GM19452 (cell line): Measurements from ENCODE around the gene SLC17A9.

Experiments
- ATAC-seq: cut with Tn5 transposase; IDR thresholded peaks from one replicate; pipeline ENCODE4 v1.9.1; 2021; ENCODE audit not compliant: unreplicated experiment

SLC17A9 gene, protein sequence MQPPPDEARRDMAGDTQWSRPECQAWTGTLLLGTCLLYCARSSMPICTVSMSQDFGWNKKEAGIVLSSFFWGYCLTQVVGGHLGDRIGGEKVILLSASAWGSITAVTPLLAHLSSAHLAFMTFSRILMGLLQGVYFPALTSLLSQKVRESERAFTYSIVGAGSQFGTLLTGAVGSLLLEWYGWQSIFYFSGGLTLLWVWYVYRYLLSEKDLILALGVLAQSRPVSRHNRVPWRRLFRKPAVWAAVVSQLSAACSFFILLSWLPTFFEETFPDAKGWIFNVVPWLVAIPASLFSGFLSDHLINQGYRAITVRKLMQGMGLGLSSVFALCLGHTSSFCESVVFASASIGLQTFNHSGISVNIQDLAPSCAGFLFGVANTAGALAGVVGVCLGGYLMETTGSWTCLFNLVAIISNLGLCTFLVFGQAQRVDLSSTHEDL

DNA sequence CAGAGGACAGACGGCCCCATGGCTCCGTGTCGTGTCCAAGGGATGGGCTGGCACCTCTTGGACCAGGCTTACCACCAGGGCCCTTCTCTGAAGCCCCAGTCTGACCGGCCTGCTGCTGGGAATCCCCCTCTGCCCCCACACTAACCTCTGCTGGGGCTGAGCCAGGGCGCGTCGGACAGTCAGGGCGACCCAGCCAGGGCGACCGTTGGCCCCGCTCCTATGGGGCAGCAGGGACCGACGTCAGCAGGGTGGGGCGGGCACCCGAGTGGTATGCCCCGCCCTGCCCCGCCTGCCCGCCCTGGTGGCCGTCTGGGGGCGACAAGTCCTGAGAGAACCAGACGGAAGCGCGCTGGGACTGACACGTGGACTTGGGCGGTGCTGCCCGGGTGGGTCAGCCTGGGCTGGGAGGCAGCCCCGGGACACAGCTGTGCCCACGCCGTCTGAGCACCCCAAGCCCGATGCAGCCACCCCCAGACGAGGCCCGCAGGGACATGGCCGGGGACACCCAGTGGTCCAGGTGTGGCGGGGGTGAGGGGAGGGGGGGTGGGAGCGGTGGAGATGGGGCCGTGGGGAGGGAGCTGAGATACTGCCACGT, at the start of gene SLC17A9:
Gene SLC17A9, plus strand, starts transcription at position 337 of the 595 bp plus-strand sequence. Its CDS starts 122 bp downstream, at position 459.
- peak; percentile 47 for ATAC-seq

- ATAC-seq: no peak
These were observed 49.4 kb upstream of the SLC17A9 start for GRCh38 chr20:62902926-62903615.

DNA sequence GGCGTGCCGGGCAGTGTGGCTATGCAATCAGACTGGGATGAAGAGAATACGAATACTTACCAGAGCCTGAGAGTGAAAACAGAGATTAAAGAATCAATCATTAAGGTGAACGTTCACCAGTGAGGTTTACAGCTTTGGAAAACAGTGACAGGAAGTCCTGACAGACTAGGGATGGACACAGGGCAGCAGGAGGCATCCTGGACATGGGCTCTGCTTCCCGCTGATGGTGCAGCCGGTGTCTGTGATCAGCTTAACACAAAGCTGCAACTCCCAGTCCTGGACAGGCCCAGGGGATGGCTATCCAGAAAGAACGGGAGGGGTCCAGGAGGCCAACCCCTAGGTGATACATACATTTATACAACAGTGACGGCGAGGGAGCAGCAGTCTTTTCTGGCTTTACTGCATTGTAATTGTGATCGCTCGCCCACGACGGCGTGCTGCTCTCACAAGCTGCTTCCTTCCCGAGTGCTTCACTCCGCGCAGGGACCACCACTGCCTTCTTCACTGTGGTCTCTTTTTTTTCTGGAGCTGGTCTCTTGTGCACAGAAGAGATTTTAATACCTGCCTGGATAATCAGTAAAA, 46.9 kb upstream of the SLC17A9 start:
- no peak for ATAC-seq

DNA sequence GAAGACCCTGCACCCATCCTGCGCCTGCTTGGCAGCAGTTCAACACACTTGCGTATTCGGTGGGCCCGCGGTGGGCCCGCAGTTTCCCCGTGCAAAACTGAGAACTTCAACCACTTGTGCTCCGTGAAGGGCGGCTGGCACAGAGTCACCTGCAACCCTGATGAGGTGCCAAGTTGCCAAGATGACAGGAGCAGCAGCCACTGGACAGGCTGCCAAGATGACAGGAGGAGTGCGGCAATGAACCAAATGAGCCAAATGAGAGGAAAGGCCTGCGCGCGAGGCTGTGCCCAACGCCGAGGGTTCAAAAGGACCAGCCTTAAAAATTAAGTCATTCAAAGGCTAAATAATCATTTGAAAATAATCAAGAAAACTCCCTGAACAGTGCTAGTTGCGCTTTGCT, 46.3 kb upstream of the SLC17A9 start:
- ATAC-seq: no peak

DNA sequence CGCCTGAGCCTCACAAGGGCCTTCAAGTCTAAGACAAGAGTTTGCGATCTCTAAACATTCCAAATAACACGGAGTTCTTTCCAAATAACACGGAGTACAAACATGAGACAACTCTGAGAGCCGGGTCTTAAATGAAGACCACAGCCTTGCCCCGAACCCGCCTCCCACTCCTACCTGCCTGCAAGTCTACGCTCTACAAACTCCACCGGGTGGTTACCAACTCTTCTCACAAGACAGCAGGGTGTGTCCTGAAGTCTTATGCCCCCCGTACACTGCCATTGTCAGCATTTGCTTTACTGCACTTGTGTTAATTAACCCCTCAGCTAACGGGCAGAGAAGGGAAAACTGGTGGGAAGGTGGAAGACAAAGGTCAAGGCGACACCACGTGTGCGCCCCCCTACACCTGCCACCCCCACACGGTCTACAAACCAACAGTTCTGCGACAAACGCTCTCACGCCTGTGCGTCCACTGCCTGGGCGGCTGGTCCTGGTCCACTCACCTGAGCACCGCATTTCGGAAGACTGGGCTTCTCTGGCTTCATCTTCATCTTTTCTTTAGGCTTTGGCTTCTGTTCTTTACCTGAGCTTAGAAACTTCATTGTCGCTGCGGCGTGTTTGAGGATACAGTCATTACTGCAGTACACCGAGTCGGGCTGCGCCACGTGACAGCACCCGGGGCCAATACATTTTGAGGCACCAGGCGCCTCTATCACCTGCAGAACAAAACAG, 45.7 kb upstream of the SLC17A9 start:
- no peak for ATAC-seq

DNA sequence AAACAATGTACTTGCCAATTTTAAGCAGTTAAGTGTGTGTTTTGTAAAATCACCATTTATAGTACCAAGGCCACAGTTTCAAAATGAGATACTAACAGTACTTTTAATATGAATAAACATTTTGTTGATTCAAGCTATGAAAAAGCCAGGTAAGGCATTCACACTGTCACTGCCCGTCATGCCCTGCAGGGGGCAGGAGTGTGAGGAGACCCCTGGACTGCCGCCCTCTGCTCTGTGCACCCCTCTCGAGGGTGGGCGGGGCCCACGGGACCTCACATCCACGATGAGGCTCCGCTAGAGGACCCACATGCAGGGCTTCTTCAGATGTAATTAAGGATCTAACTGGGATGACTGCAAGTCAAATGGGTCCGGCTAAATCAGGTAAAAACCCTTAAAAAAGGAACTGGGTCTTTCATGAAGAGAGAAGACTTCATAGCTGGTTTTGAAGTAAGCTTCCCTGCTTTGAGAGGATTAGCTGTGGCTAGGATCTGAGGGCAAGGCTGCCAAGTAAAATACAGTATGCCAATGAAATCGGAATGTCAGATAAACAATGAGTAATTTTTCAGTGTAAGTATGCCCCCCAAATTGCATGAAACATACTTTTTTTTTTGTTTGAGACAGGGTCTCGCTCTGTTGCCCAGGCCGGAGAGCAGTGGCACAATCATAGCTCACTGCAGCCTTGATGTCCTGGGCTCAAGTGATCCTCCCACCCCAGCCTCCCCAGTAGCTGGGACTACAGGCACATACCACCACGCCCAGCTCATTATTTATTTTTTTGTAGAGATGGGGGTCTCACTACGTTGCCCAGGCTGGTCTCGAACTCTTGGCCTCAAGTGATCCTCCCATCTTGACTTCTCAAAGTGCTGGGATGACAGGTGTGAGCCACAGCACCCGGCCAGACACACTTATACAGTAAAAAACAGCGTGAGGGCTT, 44.9 kb upstream of the SLC17A9 start:
- no peak for ATAC-seq

DNA sequence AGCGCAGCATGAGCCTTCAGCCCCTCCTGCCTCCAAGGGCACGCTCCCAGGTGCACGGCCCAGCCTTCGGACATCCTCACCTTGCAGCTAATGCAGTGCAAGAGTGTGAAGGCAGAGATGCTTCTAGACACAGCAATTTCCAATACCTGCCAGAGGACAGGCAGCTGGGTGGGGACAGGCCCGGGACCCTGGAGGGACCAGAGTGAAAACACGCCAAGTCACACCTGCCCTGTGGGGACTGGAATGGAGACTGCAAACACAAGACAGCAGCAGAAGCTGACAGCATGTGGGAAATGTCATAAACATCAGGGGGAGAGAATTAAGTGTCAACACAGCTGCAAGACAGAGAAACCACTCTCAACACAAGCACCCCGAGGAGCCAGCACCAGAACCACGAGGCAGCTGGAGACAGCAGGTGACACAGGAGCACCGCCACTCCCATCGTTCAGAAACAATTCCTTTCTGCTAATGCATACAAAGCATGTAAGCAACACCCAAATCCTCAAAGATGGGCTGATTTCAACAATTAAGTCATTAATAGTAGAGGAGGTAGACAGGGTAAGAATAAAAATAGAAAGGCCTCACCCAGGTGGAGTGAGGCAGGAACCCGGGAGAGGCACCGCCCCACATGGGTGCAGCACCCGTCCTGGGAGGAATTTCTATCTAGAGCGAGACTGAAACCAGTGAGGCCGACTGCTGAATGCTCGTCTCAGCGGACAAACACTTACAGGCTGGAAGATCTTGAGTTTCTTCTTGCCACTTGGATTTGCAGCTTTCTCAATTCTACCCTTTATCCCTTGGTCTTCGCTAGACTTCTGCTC, 43.3 kb upstream of the SLC17A9 start:
- ATAC-seq: no peak

GRCh38 chr20:62910217-62910766, 42.2 kb upstream of the SLC17A9 start:
- ATAC-seq: no peak

- no peak for ATAC-seq
These were observed 41.6 kb upstream of the SLC17A9 start for GRCh38 chr20:62910777-62911497.

DNA sequence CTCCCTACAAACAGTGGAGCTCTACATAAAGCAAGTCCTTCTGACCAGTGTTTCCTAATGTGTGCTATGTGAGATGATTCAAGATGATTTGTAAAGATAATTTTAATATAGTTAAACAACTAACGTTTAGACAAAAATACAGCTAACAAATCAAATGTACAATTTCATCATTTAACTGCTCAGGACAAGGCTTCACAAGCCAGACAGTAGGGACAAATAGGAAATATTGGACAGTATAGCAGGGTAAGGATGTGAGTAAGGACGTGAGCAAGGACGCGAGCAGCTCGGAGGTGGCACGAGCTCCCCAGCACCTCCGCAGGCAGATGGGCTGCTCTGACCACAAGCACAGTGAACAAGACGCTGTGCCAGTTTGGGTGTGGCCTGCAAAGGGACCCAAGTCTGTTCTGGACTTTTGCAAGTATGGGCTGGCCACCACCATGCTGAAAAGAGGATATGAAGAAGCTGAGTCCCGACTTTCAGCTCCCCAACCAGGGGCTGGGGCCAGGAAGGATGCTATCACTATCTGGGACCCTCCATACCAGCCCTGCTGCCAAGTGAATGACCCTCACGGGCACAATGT, 40.7 kb upstream of the SLC17A9 start:
- no peak for ATAC-seq

- no peak for ATAC-seq
These were observed 39.4 kb upstream of the SLC17A9 start for GRCh38 chr20:62913043-62913630.

DNA sequence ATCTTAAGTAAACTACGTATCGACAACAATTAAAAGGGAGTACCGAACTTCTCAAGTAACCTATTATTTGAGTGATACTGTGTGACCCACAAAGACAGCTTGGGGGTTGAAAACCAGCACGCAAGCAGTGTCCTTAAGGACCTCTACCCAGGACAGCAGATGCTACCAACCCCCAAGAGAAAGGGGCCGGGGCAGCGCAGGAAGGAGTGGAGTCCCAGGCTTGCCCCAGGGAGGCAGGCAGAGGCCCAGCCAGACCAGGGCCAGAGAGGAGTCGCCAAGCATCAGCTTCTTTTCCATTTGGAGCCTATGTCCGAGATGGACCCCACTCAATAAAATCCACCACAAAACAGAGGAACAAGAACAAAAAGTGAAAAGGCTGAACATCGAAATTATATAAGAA, 38.1 kb upstream of the SLC17A9 start:
- ATAC-seq: no peak

DNA sequence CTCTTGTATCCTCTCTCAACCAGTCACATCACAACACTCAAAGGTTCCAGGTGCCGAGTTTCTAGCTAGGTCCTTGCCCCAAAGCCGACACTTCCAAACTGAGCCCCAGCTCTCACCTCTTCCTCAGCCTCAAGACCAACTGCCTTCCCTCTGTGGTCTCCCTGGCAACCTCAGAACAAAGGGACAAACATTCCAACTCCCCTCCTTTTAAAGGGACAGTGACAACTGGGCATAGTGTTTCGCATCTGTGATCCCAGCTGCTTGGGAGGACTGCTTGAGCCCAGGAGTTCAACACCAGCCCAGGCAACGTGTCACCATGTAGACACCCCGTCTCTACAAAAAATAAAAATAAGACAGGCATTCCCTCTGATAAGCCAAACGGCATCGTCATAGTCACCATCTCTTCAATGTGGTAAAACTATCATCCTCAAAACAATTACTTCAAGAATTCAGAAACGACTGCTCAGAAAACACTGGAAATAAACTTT, 37.5 kb upstream of the SLC17A9 start:
- no peak for ATAC-seq

GRCh38 chr20:62916703-62917476, 35.6 kb upstream of the SLC17A9 start:
- no peak for ATAC-seq

GRCh38 chr20:62917720-62918119, 34.8 kb upstream of the SLC17A9 start:
- no peak for ATAC-seq

- ATAC-seq: no peak
These were observed 34.4 kb upstream of the SLC17A9 start for GRCh38 chr20:62918147-62918546.
